Nephron (organoid): Measurements from ENCODE around the gene GNG14.

Source experiments
- H3K27ac Mint-ChIP-seq, 3 experiments: 2 replicates each; pipeline ENCODE4 v1.8.0; 2020; ENCODE audit warnings: mixed read lengths in 3 of 3, mild to moderate bottlenecking in 2 of 3, moderate library complexity in 1 of 3
- H3K27me3 Mint-ChIP-seq: 2 replicates; pipeline ENCODE4 v1.8.0; 2021; ENCODE audit warnings: low read depth, mild to moderate bottlenecking, moderate library complexity, mixed read lengths
- H3K36me3 Mint-ChIP-seq: 2 replicates; pipeline ENCODE4 v1.8.0; 2020; ENCODE audit warnings: low read depth, mixed read lengths
- H3K4me1 Mint-ChIP-seq: 2 replicates; pipeline ENCODE4 v1.8.0; 2020; ENCODE audit warnings: mixed read lengths
- H3K4me3 Mint-ChIP-seq, 3 experiments: 2 replicates each; pipeline ENCODE4 v1.8.0; 2020; ENCODE audit warnings: mild to moderate bottlenecking in 3 of 3, mixed read lengths in 3 of 3, moderate library complexity in 2 of 3
- H3K9me3 Mint-ChIP-seq: 2 replicates; pipeline ENCODE4 v1.8.0; 2020; ENCODE audit warnings: mixed read lengths
- TF ChIP-seq, protein P1 (sequence below), 3 experiments: fragments of 200-600 bp; sonication (generic); IDR thresholded peaks; one replicate each; pipeline ENCODE4 v1.5.0; 2021; ENCODE audit warnings: antibody characterized with exemption in 3 of 3; ENCODE audit not compliant: unreplicated experiment in 3 of 3

The GNG14 gene

DNA sequence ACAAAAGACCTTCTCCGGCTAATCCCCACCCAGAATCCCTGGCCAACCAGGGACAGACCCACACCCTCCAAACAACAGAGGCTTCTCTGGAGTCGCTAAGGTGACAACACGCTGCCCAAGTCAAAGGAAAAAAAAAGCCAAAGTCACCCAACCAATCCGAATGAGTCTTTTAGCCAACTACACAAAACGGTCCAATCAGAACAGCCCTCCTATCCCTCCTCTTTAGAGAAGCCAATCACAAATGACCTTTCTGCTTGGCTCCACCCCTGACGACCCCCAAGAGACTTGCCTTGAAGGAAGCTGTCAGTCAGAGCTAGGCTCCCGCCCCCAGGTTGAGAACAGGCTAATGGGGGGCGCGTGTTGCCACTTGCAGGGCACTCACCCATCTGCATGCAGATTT, 15.2 kb downstream of the GNG14 start:
- no peaks in the 10 kb centered on the region for H3K9me3 Mint-ChIP-seq
- peaks cover 3% of the 10 kb centered on the region for H3K4me1 Mint-ChIP-seq
- no peaks in the 10 kb centered on the region for H3K27me3 Mint-ChIP-seq
- TF ChIP-seq, protein P1, sequence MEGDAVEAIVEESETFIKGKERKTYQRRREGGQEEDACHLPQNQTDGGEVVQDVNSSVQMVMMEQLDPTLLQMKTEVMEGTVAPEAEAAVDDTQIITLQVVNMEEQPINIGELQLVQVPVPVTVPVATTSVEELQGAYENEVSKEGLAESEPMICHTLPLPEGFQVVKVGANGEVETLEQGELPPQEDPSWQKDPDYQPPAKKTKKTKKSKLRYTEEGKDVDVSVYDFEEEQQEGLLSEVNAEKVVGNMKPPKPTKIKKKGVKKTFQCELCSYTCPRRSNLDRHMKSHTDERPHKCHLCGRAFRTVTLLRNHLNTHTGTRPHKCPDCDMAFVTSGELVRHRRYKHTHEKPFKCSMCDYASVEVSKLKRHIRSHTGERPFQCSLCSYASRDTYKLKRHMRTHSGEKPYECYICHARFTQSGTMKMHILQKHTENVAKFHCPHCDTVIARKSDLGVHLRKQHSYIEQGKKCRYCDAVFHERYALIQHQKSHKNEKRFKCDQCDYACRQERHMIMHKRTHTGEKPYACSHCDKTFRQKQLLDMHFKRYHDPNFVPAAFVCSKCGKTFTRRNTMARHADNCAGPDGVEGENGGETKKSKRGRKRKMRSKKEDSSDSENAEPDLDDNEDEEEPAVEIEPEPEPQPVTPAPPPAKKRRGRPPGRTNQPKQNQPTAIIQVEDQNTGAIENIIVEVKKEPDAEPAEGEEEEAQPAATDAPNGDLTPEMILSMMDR (IDR thresholded peaks at IDR 0.05; ENCODE audit: unreplicated experiment in 3 of 3): no peak
- H3K36me3 Mint-ChIP-seq: peaks cover 62% of the 10 kb centered on the region
- no peak overlapping the region for H3K27ac Mint-ChIP-seq
- H3K4me3 Mint-ChIP-seq: no peak overlapping the region

DNA sequence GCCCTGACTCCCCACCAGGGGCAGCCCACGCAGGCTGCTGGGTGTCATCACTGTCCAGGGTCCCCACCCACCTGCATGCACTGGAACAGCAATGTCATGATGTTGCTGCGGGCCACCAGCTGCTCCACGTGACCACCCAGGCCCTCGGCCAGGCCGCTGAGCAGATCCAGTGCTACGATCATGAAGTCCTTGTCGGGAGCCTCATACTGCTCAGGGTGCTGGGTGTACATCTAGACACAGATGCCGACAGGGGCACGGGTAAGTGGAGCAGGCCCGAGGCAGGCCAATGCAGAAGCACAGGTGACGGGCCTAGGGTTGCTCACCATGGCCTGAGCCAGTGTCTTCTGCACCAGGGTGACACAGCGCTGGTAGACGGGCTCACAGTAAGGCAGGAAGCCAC, 17.4 kb downstream of the GNG14 start:
- H3K4me3 Mint-ChIP-seq: no peak overlapping the region
- no peaks in the 10 kb centered on the region for H3K27me3 Mint-ChIP-seq
- H3K27ac Mint-ChIP-seq: no peak overlapping the region
- H3K9me3 Mint-ChIP-seq: no peaks in the 10 kb centered on the region
- peaks cover 68% of the 10 kb centered on the region for H3K36me3 Mint-ChIP-seq
- TF ChIP-seq, protein P1 (IDR thresholded peaks at IDR 0.05; ENCODE audit: unreplicated experiment in 3 of 3): no peak
- H3K4me1 Mint-ChIP-seq: no peaks in the 10 kb centered on the region

DNA sequence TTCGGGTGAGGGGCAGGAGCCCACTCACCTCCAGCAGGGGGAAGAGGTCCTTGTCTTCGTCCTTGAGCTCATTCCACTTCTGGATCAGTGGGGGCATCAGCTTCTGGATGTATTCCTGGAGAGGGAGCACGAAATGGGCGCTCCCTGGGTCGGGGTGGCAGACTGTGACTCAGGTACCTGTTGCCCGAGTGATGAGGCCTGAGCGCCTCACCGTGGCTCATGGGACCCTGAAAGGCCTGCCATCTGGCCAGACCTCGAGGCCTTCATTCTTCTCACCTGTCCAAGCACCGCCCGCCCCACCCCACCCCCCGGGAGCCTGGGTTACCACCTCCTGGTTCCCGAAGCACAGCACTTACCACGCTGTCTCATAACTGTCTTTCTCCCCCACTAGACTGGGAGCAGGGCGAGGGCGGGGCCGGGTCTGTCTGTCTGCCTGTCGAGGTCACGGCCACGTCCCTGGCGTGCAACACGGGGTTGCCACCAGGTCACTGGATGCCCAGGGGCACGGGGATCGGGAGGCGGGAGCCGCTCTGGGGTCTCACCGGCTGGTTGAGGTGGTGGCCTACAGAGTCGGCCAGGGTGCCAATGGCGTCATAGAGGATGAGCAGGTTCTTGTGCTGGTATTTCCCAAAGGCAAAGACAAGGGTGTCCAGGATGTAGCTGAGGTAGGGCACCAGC, 18.0 kb downstream of the GNG14 start:
- H3K4me1 Mint-ChIP-seq: no peaks in the 10 kb centered on the region
- no peaks in the 10 kb centered on the region for H3K27me3 Mint-ChIP-seq
- H3K4me3 Mint-ChIP-seq: no peak overlapping the region
- H3K36me3 Mint-ChIP-seq: peaks cover 71% of the 10 kb centered on the region
- no peak overlapping the region for H3K27ac Mint-ChIP-seq
- TF ChIP-seq, protein P1 (IDR thresholded peaks at IDR 0.05; ENCODE audit: unreplicated experiment in 3 of 3): no peak
- no peaks in the 10 kb centered on the region for H3K9me3 Mint-ChIP-seq

DNA sequence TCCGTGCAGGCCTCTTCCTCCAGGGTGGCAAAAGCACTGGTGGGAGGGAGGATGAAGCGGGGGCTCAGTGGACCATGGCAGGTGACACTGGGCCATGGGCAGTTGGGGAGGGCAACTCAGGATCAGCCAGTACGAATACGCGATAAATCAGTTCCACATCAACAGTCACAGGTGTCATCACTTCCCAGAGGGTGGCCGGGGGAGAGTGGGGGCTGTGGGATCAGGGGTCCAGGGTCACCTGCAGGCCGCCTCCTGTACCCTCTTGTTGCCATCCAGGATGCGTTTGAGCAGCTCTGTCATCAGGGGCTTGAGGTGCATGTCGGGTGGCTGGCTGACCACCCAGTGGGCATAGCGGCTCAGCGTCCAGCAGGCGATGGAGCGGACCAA, 18.5 kb downstream of the GNG14 start:
- H3K36me3 Mint-ChIP-seq: peaks cover 70% of the 10 kb centered on the region
- H3K4me1 Mint-ChIP-seq: no peaks in the 10 kb centered on the region
- no peak overlapping the region for H3K4me3 Mint-ChIP-seq
- H3K9me3 Mint-ChIP-seq: no peaks in the 10 kb centered on the region
- no peak overlapping the region for H3K27ac Mint-ChIP-seq
- TF ChIP-seq, protein P1 (IDR thresholded peaks at IDR 0.05; ENCODE audit: unreplicated experiment in 3 of 3): no peak
- H3K27me3 Mint-ChIP-seq: no peaks in the 10 kb centered on the region

DNA sequence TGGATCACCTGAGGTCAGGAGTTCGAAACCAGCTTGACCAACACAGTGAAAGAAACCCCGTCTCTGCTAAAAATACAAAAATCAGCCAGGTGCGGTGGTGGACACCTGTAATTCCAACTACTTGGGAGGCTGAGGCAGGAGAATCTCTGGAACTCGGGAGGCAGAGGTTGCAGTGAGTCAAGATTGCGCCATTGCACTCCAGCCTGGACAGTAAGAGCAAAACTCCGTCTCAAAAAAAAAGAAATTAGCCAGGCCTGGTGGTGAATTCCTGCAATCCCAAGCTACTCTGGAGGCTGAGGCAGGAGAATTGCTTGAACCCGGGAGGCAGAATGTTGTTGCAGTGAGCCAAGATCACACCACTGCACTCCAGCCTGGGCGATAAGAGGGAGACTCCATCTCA, 20.8 kb downstream of the GNG14 start:
- H3K27me3 Mint-ChIP-seq: no peaks in the 10 kb centered on the region
- H3K36me3 Mint-ChIP-seq: peaks cover 71% of the 10 kb centered on the region
- TF ChIP-seq, protein P1 (IDR thresholded peaks at IDR 0.05; ENCODE audit: unreplicated experiment in 3 of 3): no peak
- H3K27ac Mint-ChIP-seq: no peak overlapping the region
- no peaks in the 10 kb centered on the region for H3K4me1 Mint-ChIP-seq
- H3K9me3 Mint-ChIP-seq: no peaks in the 10 kb centered on the region
- H3K4me3 Mint-ChIP-seq: no peak overlapping the region

DNA sequence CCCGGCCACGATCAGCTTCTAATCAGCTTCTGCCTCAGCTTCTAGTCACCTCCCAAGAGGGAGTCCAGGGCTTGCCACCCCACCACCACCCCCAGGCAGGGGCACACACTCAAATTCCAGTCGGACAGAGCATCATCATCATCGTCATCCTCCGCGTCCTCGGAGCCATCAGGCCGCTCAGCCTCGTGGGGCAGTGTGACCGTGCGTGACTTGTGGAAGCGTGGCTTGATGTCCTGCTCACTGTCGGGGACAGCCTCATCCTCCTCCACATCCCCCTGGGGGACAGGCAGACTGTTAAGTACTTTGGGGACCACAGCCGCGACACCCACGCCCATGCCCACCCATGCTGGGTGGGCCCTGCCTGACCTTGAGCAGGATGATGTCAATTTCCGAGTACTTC, 23.4 kb downstream of the GNG14 start:
- Mint-ChIP-seq H3K27ac (no peak overlapping the region), H3K27me3 (no peaks in the 10 kb centered on the region), H3K36me3 (peaks cover 75% of the 10 kb centered on the region), H3K4me1 (no peaks in the 10 kb centered on the region), H3K9me3 (no peaks in the 10 kb centered on the region), H3K4me3 (no peak overlapping the region)
- TF ChIP-seq, protein P1 (IDR thresholded peaks at IDR 0.05; ENCODE audit: unreplicated experiment in 3 of 3): no peak
